NCI-H774 (cell line): ENCODE results near the gene PCDH9.
"Not testable (repeated sequence)": the region's sequence is repeated elsewhere in the genome, so short reads cannot be mapped to it uniquely, and the experiment has no call there.

ENCODE experiments used
- DNase-seq: peaks from one replicate; lab custom pipeline; 2025; lab: John Stamatoyannopoulos, UW

PCDH9 gene

GRCh38 chr13:66899955-66900354, 330.2 kb downstream of the PCDH9 start:
- DNase-seq: no peak

- no peak for DNase-seq
Measured at GRCh38 chr13:66896933-66897332, 333.2 kb downstream of the PCDH9 start.

DNA sequence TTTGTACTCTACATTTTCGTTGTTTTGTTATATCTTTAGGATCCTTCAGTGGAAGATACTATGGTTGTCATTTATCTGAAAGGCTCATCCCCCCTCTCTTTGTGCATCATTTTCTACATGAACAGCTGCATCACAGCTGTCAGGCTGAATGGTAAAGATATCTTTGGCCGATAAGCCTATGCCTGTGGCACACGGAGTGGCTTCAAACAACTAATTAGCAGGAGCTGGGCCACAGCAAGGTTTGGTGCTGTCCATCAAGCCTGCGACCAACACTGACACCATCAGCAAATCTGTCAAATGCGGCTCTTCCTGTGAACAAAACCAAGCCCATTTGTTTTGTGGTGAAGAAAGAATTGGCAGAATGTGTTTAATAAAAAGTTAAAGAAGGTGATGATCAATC, 334.4 kb downstream of the PCDH9 start:
- no peak for DNase-seq

DNA sequence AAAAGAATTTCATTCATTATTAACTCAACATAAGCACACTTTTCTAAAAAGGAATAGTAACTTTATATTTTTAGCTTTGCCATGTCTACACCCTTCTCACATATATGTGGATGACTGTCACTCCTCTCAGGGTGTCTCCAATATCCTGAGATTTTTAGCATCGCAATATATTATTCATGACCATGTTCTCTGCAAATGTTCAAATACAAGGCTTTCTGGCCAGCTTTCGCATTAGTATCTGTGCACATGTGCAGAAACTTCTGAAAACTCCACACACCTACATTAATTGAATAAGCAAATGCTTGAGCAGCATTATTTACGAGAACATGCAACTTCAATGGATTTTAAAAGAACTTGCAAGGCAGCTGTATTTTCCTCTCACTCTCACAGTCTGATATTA, 334.8 kb downstream of the PCDH9 start:
- no peak for DNase-seq

DNA sequence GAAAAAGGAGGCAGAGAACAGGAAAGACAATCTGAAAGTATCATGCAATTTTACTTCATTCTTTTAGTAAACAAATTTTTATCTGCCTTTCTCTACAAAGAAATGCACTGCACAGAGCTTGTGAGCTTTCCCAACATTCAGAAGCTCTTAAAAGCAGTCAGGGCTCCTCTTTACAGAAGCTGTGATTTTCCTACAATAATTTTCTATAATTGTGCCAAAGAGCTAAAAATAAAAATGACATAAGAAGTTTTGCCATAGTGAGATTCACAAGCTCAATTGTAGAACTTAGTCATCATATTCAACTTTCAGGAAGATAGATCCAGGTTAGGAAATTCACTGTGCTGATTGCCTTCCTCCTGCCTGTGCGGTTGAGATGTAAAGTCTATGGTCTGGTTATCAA, 341.4 kb downstream of the PCDH9 start:
- no peak for DNase-seq

GRCh38 chr13:66887088-66887487, 343.0 kb downstream of the PCDH9 start:
- DNase-seq: no peak

GRCh38 chr13:66886264-66886663, 343.9 kb downstream of the PCDH9 start:
- no peak for DNase-seq

- not testable (repeated sequence) for DNase-seq
Measured at GRCh38 chr13:66881170-66881569, 349.0 kb downstream of the PCDH9 start.

DNA sequence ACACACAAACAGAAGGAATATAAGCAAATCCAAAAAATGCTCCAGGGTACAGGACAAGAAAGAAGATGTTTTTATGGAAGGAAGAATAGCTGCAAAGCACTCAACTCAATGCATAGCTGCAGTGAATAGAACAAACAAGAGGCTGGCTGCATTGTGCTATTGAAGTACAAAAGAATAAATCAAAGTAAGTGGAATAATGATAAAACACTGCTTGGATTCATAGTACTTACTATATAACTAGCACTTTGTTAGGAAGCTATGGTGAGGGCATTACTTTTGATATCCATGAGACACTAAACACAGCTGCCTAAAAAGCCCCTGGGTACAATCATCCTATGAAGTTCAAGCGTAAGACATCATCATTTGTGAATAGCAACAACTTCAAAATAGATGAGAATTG, 350.1 kb downstream of the PCDH9 start:
- DNase-seq: no peak

- DNase-seq: no peak
Measured at GRCh38 chr13:66875264-66875663, 354.9 kb downstream of the PCDH9 start.

DNA sequence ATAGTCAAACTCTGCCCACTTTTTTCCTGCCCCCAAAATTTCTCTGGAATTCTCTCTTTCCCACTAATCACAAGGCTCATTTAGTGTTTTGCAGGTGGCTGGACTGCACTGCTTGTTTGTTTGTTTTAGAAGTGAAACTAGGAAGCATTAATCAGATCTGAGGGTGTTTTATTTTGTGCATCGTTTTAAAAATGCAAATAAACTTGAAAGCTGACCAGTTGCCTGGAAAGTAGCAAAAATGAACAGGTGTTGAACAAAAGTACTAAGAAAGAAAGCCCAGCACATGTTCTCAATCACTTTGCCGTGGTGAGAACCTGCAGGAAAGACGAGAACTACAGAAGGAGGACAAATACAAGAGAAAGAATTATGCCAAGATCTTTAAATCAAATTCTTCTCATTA, 365.5 kb downstream of the PCDH9 start:
- DNase-seq: no peak

DNA sequence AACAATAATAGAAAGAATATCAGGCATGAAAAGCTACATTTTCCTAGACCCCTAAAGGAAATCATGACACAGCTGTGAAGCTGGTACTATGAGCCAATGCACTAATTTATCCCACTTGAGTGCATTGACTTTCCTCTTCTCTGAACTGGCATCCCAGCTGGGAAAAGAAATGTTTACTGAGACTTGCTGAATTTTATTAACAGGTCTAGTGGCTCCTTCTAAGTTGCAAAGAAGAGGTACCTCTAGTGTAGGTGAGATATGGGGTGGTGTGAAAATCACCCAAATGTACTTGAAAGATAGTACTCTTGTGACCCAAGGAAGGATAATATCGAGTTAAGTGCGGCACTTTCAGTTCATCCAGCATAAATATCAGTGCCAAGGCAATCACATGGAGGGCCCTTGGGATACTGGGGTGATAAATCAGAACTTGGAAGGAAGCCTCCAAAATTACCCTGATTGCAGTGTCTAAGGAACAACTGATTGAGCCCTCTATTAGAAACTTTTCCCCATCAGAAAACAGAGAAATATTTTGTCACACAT, 369.2 kb downstream of the PCDH9 start:
- no peak for DNase-seq

- DNase-seq: no peak
Measured at GRCh38 chr13:66859934-66860877, 369.9 kb downstream of the PCDH9 start.

GRCh38 chr13:66859078-66859477, 371.1 kb downstream of the PCDH9 start:
- DNase-seq: no peak

DNA sequence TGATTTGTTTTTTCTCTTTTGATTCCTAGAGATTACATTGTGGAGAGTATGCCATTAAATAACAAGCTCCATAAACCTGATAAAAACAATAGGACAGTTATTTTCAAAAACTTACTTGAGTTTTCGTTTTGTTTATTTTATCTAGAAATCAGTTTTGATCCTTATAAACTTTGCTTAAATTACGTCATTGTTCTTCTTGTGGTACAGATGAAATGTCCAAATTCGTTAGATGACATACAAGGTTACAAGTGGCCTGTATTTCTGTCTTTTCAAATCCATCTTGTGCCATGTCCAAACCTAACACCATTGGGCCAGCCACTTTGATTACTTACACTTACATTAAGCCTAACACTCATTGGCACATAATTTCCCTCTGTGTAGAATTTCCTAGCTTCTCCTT, 372.0 kb downstream of the PCDH9 start:
- no peak for DNase-seq

- DNase-seq: no peak
Measured at GRCh38 chr13:66855131-66855530, 375.0 kb downstream of the PCDH9 start.

GRCh38 chr13:66853564-66853963, 376.6 kb downstream of the PCDH9 start:
- DNase-seq: no peak

DNA sequence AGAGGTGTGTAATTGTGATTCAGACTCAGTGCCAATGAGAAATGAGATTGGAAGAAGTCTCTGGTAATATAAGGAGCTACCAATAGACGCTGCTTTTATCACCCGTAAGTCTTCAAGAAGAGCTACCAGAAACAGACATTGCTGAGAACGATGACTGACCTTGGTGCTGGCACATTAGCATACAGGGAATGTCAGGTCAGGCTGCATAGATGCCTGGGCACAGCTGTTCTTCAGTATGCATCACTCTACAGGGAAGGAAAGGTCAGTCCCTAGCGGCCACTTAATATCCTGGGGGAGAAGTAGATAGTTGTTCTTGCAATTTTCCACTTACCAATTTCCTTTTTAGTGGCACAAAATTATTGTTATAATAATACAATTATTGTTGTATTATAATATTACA, 380.4 kb downstream of the PCDH9 start:
- no peak for DNase-seq

DNA sequence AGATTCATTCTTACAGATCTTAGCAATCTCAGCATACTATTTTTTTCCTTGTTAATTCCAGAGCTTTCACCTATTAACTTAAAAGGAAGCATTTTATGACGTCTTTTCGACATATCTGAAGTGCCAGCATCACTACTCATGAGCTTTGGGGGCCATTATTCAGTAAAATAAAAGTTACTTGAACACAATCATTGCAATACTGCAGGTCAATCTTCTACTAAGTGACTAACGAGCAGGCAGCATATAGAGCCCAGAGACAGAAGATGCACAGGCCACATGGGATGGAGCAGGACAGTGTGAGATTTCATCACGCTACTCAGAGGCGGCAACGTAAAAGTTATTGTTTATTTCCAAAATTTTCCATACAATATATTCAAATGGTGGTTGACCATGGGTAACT, 382.6 kb downstream of the PCDH9 start:
- DNase-seq: no peak

DNA sequence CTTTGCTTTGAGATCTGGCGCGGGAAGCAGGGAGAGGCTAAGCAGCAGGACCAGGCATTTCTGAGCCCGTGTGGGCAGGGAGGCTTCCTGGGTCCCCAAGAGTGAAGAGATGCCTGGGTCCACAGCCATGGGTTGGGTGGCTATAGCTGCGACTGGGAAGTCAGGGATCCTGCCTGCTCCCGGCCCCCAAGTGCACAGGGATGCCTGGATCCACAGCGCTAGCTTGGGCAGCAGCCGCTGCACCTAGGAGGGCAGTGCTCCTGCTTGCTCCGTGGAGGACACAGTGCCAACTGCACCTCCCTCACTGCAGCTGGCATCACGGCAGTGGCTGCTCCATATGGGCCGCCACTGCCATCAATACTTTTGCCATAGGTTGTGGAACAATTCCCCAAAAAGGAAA, 384.7 kb downstream of the PCDH9 start:
- no peak for DNase-seq

- no peak for DNase-seq
Measured at GRCh38 chr13:66844933-66845332, 385.2 kb downstream of the PCDH9 start.

GRCh38 chr13:66842766-66843165, 387.4 kb downstream of the PCDH9 start:
- no peak for DNase-seq

- DNase-seq: no peak
Measured at GRCh38 chr13:66840621-66841020, 389.5 kb downstream of the PCDH9 start.

DNA sequence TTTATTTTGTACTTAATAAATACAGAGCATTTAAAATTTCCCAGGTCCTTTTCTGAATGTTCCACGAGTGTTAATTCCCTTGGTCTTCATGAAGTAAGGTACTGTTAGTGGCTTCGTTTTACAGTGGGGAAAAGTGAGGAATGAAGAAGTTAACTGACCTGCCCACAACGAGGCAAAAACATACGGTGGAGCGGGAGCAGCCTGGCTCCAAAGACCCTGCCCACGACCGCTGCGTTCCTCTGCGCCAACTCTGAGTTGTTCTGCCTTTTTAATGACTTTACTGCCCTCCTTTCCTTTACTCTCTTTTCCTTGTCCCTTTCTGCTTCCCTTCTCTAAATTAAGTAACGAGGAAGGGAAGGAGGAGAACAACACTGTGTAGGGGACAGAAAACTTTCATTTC, 392.9 kb downstream of the PCDH9 start:
- DNase-seq: no peak
